Suppressor macrophage treated with lipopolysaccharide for 1 hour (primary cell): ENCODE data around the gene DCLRE1C.
"Not testable (repeated sequence)": the region's sequence is repeated elsewhere in the genome, so short reads cannot be mapped to it uniquely, and the experiment has no call there.

Experiments
- DNase-seq, 3 donors: peaks; one replicate each; pipeline ENCODE4 v3.0.0-alpha.2; 2020 to 2022

The DCLRE1C gene

DNA sequence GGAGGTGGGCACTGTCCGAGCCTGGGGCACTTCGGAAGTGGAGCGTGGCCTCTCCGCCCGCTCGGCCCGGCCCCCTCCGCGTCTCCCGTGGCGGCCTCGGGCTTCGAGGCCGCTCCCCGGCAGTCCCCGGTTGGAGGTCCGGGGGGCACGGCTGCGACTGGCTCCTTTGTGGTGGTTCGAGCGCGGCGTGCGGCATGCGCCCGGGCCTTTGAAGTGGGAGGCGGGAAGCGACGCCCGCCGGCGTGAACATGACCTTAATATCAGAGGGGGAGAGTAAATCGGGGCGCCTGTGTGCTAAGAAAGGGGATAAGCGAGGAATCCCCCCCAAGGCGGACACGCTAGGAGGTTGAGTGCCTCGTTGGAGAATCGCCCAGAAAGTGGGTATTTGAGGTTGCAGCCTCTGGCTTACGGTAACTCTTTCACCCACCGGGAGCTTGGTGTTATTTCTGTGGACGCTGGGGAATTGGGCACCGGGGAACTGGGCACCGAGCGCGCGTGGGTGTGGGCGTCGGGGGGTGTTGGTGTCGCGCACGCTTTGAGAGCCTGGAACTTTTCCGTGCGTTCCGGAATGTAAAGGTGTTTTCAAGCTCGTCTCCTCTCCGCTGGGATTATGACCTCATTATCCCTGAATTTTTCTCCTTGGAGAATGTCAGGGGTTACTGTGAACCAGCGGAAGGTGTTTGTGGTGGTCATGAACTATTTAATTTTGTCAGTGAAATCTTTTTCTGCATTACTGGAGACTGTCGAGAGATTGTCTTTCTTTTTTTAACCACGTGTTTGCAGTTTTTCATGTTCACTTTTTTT lies 74.6 kb downstream of the DCLRE1C start:
- peak; percentile 31 to 67 (median 36) for DNase-seq

- DNase-seq: peak; percentile 97 to 99 (median 99)
Measured at GRCh38 chr10:14878266-14879123, 75.4 kb downstream of the DCLRE1C start, which contains the start of gene SUV39H2. Gene SUV39H2 (plus strand): TSS chr10:14878866. CDS start chr10:14878889, 23 bp downstream.

DNA sequence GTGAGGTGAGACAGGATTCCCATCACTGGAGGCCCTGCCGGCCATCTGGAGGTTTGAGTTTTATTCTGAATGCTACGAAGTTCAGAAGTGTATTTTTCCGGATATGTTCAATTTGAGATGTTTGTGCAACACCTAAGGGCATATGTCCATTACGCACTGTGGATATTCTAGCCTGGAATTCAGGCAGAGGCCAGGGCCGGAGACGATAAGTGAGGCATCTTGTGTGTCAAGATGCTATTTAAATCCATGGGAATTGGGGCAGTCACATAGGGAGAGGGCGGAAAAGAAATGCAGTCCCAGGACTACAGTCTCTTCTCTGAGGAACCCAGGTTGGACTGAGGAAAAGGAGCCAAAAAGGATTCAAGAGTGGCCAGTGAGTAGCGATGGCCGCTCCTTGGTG lies 77.1 kb downstream of the DCLRE1C start:
- DNase-seq: no peak

DNA sequence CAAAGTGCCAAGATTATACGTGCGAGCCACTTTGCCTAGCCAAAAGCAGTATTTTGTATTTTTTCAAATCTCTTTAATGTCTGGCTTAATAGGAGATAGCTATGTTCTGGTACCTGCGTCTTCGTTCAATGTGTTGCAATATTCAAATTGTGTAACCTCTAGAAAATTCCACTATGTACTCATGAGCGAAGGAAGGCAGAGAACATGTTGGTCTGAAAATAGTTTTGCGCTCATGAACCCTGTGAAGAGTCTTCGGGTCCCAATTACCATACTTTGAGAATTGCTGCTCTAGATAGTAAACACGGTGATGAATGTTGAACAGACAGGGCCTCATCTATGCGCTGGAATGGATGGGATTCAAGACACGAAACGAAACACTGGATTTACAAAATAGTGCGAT lies 78.0 kb downstream of the DCLRE1C start:
- peak in 2 of 3 donors; percentile 23 to 26 for DNase-seq

DNA sequence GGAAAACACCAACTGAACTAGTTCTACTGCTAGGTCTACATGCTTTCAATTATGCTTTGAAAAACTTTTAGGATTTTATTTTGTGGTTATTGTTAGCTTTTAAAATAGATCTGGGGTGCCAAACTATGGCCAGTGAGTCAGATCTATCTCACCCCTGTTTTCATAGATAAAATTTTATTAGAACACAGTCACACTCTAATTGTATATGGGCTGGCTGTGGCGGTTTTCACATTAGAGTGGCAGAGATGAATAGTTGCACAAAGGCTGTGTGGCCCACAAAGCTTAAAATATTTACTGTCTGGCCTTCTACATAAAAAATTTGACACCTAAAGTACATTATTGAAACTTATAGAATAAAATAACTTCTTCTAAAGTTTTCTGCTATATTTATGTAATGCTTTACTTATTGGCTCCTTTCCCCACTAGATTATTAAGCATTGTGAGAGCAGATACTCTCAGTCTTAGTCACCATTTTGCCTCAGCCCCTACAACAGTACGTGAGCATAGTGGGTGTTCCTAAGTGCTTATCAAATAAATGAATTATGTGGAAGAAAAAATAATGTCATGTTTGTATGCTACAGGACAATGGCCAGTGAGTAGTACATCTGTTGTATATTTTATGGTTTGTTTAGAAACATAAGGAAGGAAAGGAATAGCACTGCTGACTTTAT lies 80.7 kb downstream of the DCLRE1C start:
- DNase-seq: no peak

- not testable (repeated sequence) for DNase-seq
Measured at GRCh38 chr10:14864871-14865270, 89.0 kb downstream of the DCLRE1C start.

GRCh38 chr10:14864466-14864865 lies 89.4 kb downstream of the DCLRE1C start:
- not testable (repeated sequence) for DNase-seq

DNA sequence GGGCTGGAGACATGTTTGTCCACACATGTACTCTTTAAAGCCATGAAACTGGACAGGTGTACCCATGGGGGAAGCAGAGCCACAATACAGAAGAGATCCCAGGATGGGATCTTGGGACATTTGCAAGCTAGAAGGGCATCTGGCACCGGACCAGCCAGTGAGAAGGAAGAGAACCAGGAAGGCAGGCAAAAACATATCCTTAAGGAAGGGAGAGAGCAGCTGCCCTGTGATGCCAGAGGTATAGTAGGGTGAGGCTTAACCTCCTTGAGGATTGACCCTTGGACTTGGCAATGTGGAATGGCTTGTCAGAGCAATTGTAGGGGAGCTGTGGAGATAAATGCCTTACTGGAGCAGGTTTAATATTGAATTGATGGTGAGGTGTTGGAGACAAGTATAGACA lies 93.1 kb downstream of the DCLRE1C start:
- DNase-seq: no peak

- DNase-seq: peak in 1 of 3 donors; percentile 35
Measured at GRCh38 chr10:14859775-14860174, 94.1 kb downstream of the DCLRE1C start.

GRCh38 chr10:14859043-14859442 lies 94.9 kb downstream of the DCLRE1C start:
- no peak for DNase-seq

GRCh38 chr10:14858338-14858960 lies 95.4 kb downstream of the DCLRE1C start:
- DNase-seq: peak in 1 of 3 donors; percentile 1

DNA sequence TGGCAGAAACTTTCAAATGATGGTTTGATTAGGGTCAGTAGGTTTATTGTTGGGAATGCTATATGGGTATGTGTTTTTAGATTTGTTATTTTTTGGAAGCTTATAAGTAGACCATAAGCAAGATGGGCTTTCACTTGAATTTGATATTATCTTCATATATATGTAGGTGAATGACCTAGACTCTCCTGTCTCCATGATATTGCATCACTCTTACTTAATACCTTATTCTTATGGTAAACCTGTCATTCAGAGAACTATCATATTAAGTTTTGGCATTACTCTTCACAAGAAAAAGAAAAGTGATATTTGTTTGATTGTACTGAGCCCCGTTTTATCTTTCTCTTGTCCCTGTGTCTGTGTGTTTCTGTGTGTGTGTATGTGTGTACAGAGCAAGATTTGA lies 98.4 kb downstream of the DCLRE1C start:
- DNase-seq: no peak

DNA sequence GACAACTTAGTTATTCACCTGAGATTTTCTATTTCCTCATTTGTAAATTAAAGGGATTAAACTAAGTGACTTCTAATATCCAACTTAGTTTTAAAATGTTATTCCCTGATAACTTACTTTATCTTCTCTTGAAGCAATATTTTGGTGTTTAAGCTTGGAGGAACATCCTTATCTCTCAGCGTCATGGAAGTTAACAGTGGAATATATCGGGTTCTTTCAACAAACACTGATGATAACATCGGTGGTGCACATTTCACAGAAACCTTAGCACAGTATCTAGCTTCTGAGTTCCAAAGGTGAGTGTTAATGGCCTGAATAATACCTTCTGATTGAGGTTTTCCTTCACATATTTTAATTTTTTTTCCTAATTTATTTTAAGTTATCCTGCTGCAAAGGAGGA lies 101.7 kb downstream of the DCLRE1C start:
- DNase-seq: no peak
